GM12878 (cell line): Measurements from ENCODE around the gene CROCC. TPM values are rescaled to one million over a fixed set of nuclear protein-coding genes. Genes with fewer than 3 reads are reported as not detected.

Experiments used
- ATAC-seq: fragments of 200-7000 bp; cut with Tn5 transposase; 3 replicates; pipeline ENCODE4 v1.9.1; 2020; ENCODE audit warnings: mild to moderate bottlenecking, moderate library complexity
- BruUV-seq: library from RNA; stranded (reverse); fragments of 400-500 nt; replicated peaks from 2 replicates; lab custom pipeline; 2021; lab: Mats Ljungman, UMichigan
- CTCF ChIA-PET: fragments of 300-600 bp; sonication (Branson Sonifier 250); formaldehyde crosslinking; extraction: SDS; loops from one replicate; lab custom pipeline; 2021; ENCODE audit warnings: inconsistent platforms; lab: Yijun Ruan, JAX
- POLR2A ChIA-PET: fragments of 350-600 bp; formaldehyde crosslinking; extraction: SDS; loops from one replicate; lab custom pipeline; 2021; ENCODE audit warnings: inconsistent platforms; lab: Charles Lee
- RAD21 ChIA-PET: fragments of 300-600 bp; sonication (Branson Sonifier 250); formaldehyde crosslinking; loops from one replicate; lab custom pipeline; 2023; ENCODE audit warnings: antibody characterized with exemption; ENCODE audit not compliant: unreplicated experiment; lab: Charles Lee
- SMC1A ChIA-PET: fragments of 300-600 bp; sonication (Branson Sonifier 250); formaldehyde crosslinking; loops from one replicate; lab custom pipeline; 2023; ENCODE audit not compliant: unreplicated experiment, uncharacterized antibody; lab: Charles Lee
- DNase-seq: peaks from one replicate; pipeline ENCODE4 v3.0.0-alpha.2; 2011; ENCODE audit warnings: low read depth, low spot score
- FAIRE-seq: peaks from 3 replicates; lab custom pipeline; 2011; peaks lifted over from hg19 to GRCh38; lab: Jason Lieb, UNC
- H2AFZ ChIP-seq: 2 replicates; pipeline ENCODE4 v1.6.0; 2011; ENCODE audit warnings: low read depth, low read length, control low read depth; ENCODE audit not compliant: control insufficient read depth
- H3K27ac ChIP-seq: 2 replicates; pipeline ENCODE4 v1.5.1; 2011; ENCODE audit warnings: control low read depth; ENCODE audit not compliant: control insufficient read depth, insufficient read depth
- H3K27me3 ChIP-seq, 2 experiments: replicated peaks in 1 of 2; 2 replicates each; pipeline versions ENCODE4 v1.6.0 to v1.6.1; 2011; ENCODE audit warnings: low read length in 1 of 2; ENCODE audit not compliant: control insufficient read depth in 2 of 2, insufficient read depth in 2 of 2
- H3K36me3 ChIP-seq, 2 experiments: 2 replicates each; pipeline ENCODE4 v1.5.1; 2011; ENCODE audit warnings: low read length in 1 of 2; ENCODE audit not compliant: control insufficient read depth in 2 of 2, insufficient read depth in 2 of 2
- H3K4me1 ChIP-seq: 2 replicates; pipeline ENCODE4 v1.6.1; 2011; ENCODE audit warnings: mild to moderate bottlenecking, low read length, moderate library complexity, mixed read lengths; ENCODE audit not compliant: control insufficient read depth, insufficient read depth
- H3K4me2 ChIP-seq: 2 replicates; pipeline ENCODE4 v1.6.0; 2011; ENCODE audit warnings: control low read depth; ENCODE audit not compliant: control insufficient read depth, insufficient read depth
- H3K4me3 ChIP-seq: fragments of 200-600 bp; sonication (generic); 2 replicates; pipeline ENCODE4 v1.5.1; 2016
- H3K79me2 ChIP-seq: 2 replicates; pipeline ENCODE4 v1.6.0; 2011; ENCODE audit warnings: low read length; ENCODE audit not compliant: control insufficient read depth, insufficient read depth
- H3K9ac ChIP-seq: 2 replicates; pipeline ENCODE4 v1.8.0; 2011; ENCODE audit warnings: low read length, control low read depth, mixed read lengths; ENCODE audit not compliant: control insufficient read depth, insufficient read depth
- H3K9me3 ChIP-seq: replicated peaks from 3 replicates; pipeline ENCODE4 v1.5.1; 2011; ENCODE audit warnings: mild to moderate bottlenecking, low read length; ENCODE audit not compliant: control insufficient read depth, insufficient read depth
- H4K20me1 ChIP-seq: 2 replicates; pipeline ENCODE4 v1.6.0; 2011; ENCODE audit not compliant: control insufficient read depth, insufficient read depth
- BCL3 ChIP-seq: IDR thresholded peaks from 2 replicates; pipeline ENCODE4 v1.6.1; 2011; ENCODE audit warnings: borderline replicate concordance, low read depth, mild to moderate bottlenecking, moderate library complexity, low read length; ENCODE audit not compliant: insufficient read depth, poor library complexity, severe bottlenecking
- ESRRA ChIP-seq: IDR thresholded peaks from 2 replicates; pipeline ENCODE4 v1.6.1; 2012; ENCODE audit warnings: mild to moderate bottlenecking, low read length, improper control_type of control experiment
- HDAC6 ChIP-seq: fragments of 200-600 bp; sonication (generic); IDR thresholded peaks from one replicate; pipeline ENCODE4 v1.8.0; 2017; ENCODE audit warnings: antibody characterized with exemption; ENCODE audit not compliant: unreplicated experiment
- SMAD5 ChIP-seq: IDR thresholded peaks from 2 replicates; pipeline ENCODE4 v1.6.1; 2016; ENCODE audit warnings: antibody characterized with exemption, low read depth
- SUZ12 ChIP-seq: fragments of 200-600 bp; sonication (generic); IDR thresholded peaks from one replicate; pipeline ENCODE4 v1.6.1; 2018; ENCODE audit warnings: antibody characterized with exemption, mild to moderate bottlenecking; ENCODE audit not compliant: unreplicated experiment
- ZBTB33 ChIP-seq: fragments of 450-650 bp; IDR thresholded peaks from 2 replicates; pipeline ENCODE4 v1.6.1; 2017; ENCODE audit warnings: mild to moderate bottlenecking
- ZNF24 ChIP-seq: fragments of 450-650 bp; IDR thresholded peaks from 2 replicates; pipeline ENCODE4 v1.6.1; 2017; ENCODE audit warnings: antibody characterized with exemption, mild to moderate bottlenecking
- ZNF622 ChIP-seq: fragments of 450-650 bp; IDR thresholded peaks from 2 replicates; pipeline ENCODE4 v1.6.1; 2017; ENCODE audit warnings: mild to moderate bottlenecking, inconsistent platforms
- WGBS: methylation state at CpG from one replicate; pipeline ENCODE4 v1.1.6; 2016; ENCODE audit warnings: low lambda C conversion rate; ENCODE audit not compliant: insufficient replicate concordance, insufficient coverage; ENCODE audit errors: missing lambda C conversion rate; 5-methylcytosine and 5-hydroxymethylcytosine counted together
- in situ Hi-C: fragments of 300-500 bp; cut with MboI; formaldehyde crosslinking; loops from 9 replicates; pipeline ENCODE4 v1.14.3; 2018; ENCODE audit warnings: mixed read lengths
- intact Hi-C: fragments of 100-400 bp; cut with micrococcal nuclease; formaldehyde crosslinking; loops from one replicate; pipeline ENCODE4 v1.14.2; 2022; ENCODE audit not compliant: unreplicated experiment
- polyA plus RNA-seq, 11 experiments: library from polyadenylated mRNA; depleted of rRNA in 4 of 11; unstranded in 6 of 11; stranded (reverse) in 5 of 11; fragments of >200 nt; fragmentation: Nextera tagmentation in 4 of 11; fragmentation: Illumina TruSeq in 1 of 11; extraction: Ambion mirVana in 4 of 11; extraction: Trizol in 1 of 11; gene quantifications; 1 replicate in 1 of 11; 2 replicates in 10 of 11; pipeline versions ENCODE4 v1.2.1 to v1.2.3, GENCODE V29; 2011 to 2016; ENCODE audit warnings: inconsistent platforms in 2 of 11, missing spikeins in 2 of 11, low read depth in 1 of 11
- total RNA-seq, 4 experiments: library from RNA; depleted of rRNA in 3 of 4; stranded (reverse); fragments of >200 nt in 3 of 4; fragmentation: Illumina TruSeq in 1 of 4; extraction: Trizol in 1 of 4; gene quantifications; 2 replicates each; pipeline versions ENCODE4 v1.2.1 to v1.2.3, GENCODE V29; 2013 to 2021

The CROCC gene
- total and polyA plus RNA-seq, 10 of the 15 experiments (the other 5 are each of a cell fraction or from before 2014, with no cell fraction given), result 0.04 to 5.5 (median 2.3) TPM

GRCh38 chr1:16986113-16986512 lies 64.4 kb downstream of the CROCC start:
- ChIA-PET RAD21 (no interaction called here), SMC1A (no interaction called here), POLR2A (no interaction called here), CTCF (interaction anchor here (1.2 kb wide), 1 partner anchor 34 kb away, joined by 3 read pairs; no protein-coding TSS in a partner anchor)
- Histone ChIP-seq H3K4me2 (no peak overlapping the region), H3K4me3 (no peak overlapping the region), H3K9ac (no peak overlapping the region), H3K79me2 (no peaks in the 10 kb centered on the region), H3K27ac (no peak overlapping the region), H3K4me1 (no peaks in the 10 kb centered on the region), H3K36me3 (no peaks in the 10 kb centered on the region), H2AFZ (no peak overlapping the region), H3K27me3 (peaks cover 2% of the 10 kb centered on the region in 2 experiments; a peak in 2 of 4 replicates), H4K20me1 (no peaks in the 10 kb centered on the region), H3K9me3 (no peaks in the 10 kb centered on the region)
- intact Hi-C loops (no loop called here), in situ Hi-C loops (no loop called here)
- FAIRE-seq (no peak), DNase-seq (no peak), ATAC-seq (no peak)
- 71% methylated on average over 17 of the region's 19 CpGs for WGBS
- no peak for TF ChIP-seq HDAC6
- TF ChIP-seq ZNF24, result no peak
- no peak for TF ChIP-seq SMAD5
- TF ChIP-seq ESRRA, result no peak
- TF ChIP-seq SUZ12, result no peak
- TF ChIP-seq ZBTB33, result no peak
- BruUV-seq, result no TSS peak

DNA sequence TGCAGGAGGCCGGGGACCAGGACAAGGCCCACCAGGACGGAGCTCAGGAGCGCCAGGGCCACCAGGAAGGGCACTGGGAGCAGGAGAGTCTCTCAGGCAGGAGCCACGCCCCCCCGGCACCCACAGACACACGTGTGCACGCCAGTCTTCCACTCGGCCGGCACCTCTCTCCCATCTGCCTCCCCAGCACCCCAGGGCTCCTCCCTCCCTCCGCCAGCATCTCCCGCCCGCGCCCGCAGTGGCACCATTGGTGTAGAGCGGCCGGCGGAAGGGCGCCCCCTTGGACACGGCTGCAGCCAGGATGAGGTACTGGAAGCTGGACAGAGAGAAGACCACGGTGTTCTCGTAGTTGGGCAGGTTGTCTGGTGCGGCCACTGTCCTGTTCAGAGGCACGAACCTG lies 64.8 kb downstream of the CROCC start:
- Histone ChIP-seq H3K9me3 (no peaks in the 10 kb centered on the region), H3K9ac (no peak overlapping the region), H3K27me3 (no peaks in the 10 kb centered on the region; a peak in 1 of 4 replicates), H2AFZ (no peak overlapping the region), H3K4me2 (no peak overlapping the region), H3K4me3 (no peak overlapping the region), H4K20me1 (no peaks in the 10 kb centered on the region), H3K27ac (no peak overlapping the region), H3K36me3 (no peaks in the 10 kb centered on the region), H3K79me2 (no peaks in the 10 kb centered on the region), H3K4me1 (no peaks in the 10 kb centered on the region)
- intact Hi-C loops, result no loop called here
- no peak for ATAC-seq
- DNase-seq, result no peak
- ChIA-PET CTCF (interaction anchor here (1.2 kb wide), 1 partner anchor 35 kb away, joined by 3 read pairs; no protein-coding TSS in a partner anchor), SMC1A (no interaction called here), POLR2A (no interaction called here), RAD21 (no interaction called here)
- in situ Hi-C loops, result no loop called here
- 79% methylated on average over 22 of the region's 23 CpGs for WGBS
- no TSS peak for BruUV-seq
- TF ChIP-seq ZNF622, result no peak
- no peak for TF ChIP-seq BCL3
- FAIRE-seq, result no peak
